T-helper 9 cell (primary cell): ENCODE results near the gene PLB1.

Experiments
- DNase-seq: peaks from one replicate; pipeline ENCODE4 v3.0.0-alpha.2; 2020
- total RNA-seq, 2 donors: gene quantifications; one replicate each; lab custom pipeline; 2026; lab: John Stamatoyannopoulos, UW

Gene PLB1, protein sequence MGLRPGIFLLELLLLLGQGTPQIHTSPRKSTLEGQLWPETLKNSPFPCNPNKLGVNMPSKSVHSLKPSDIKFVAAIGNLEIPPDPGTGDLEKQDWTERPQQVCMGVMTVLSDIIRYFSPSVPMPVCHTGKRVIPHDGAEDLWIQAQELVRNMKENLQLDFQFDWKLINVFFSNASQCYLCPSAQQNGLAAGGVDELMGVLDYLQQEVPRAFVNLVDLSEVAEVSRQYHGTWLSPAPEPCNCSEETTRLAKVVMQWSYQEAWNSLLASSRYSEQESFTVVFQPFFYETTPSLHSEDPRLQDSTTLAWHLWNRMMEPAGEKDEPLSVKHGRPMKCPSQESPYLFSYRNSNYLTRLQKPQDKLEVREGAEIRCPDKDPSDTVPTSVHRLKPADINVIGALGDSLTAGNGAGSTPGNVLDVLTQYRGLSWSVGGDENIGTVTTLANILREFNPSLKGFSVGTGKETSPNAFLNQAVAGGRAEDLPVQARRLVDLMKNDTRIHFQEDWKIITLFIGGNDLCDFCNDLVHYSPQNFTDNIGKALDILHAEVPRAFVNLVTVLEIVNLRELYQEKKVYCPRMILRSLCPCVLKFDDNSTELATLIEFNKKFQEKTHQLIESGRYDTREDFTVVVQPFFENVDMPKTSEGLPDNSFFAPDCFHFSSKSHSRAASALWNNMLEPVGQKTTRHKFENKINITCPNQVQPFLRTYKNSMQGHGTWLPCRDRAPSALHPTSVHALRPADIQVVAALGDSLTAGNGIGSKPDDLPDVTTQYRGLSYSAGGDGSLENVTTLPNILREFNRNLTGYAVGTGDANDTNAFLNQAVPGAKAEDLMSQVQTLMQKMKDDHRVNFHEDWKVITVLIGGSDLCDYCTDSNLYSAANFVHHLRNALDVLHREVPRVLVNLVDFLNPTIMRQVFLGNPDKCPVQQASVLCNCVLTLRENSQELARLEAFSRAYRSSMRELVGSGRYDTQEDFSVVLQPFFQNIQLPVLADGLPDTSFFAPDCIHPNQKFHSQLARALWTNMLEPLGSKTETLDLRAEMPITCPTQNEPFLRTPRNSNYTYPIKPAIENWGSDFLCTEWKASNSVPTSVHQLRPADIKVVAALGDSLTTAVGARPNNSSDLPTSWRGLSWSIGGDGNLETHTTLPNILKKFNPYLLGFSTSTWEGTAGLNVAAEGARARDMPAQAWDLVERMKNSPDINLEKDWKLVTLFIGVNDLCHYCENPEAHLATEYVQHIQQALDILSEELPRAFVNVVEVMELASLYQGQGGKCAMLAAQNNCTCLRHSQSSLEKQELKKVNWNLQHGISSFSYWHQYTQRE (N-terminal part only)
- 0.84 to 10.1 reads per million in 2 donors for total RNA-seq

DNA sequence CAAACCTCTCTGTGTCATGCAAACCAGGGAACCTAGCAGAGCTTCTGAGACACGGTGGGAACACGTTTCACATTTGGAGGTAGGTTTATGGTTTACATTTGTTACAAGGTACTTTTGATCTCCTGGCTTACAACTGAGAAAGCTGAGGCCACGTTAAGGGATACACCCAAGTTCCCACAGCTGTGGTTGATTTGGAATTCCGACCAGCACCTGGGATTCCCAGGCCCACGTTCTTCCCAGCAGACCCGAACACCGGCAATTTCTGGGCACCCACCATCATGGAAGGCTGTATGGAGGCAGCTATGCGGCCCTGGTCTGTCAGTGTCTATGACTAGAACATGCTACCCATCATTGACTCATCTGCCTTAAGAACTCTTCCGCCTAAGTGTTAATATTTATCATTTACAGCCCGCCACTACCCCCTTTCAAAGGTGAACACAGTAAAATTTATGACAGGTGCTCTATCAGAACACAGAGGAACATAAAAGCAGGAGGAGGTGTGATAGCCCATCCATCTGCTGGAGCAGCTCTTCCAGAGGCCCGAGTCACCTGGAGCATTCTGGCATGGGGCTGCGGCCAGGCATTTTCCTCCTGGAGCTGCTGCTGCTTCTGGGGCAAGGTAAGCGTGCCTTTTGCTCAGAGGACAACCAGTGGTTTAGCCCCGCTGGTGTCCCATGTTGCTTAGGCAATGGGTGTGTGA lies at the start of gene PLB1:
TSS of gene PLB1 (plus strand) at position 510 of the 700 bp plus-strand sequence. CDS start at position 565, 55 bp downstream.
- no peak for DNase-seq

DNA sequence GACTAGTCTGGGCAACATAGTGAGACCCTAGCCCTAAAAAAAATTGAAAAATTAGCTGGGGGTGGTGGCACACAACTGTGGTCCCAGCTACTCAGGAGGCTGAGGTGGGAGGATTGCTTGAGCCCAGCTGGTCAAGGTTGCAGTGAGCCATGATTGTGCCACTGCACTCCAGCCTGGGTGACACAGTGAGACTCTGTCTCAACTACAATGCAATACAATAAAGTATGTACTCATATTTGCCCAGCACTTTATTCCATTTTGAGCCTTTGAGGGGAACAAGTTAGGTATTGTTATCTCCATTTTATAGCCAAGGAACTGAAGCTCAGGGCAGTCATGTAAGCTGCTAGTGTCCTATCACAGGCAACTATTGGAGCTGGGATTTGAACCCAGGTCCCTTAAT lies 49.3 kb upstream of the PLB1 start:
- no peak for DNase-seq

DNA sequence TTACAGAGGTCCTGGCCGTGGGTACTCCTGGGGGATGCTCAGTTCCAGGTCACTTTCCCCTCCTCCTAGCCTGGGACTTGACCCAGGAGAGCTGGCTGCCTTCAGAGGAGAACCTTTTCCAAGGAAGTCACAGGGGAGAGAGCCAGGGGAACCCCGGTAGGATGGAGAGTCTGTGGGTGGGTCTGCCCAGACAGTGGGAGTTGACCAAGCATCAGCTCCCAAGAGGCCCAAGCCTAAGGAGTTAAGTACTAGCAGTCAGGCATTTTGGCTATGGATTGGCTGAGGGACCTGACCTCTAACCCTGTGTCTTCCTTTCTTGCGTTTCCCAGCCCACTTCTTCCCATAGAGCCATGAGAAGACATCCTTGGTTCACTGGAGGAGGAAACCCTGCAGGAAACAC lies 48.8 kb upstream of the PLB1 start:
- DNase-seq = no peak

DNA sequence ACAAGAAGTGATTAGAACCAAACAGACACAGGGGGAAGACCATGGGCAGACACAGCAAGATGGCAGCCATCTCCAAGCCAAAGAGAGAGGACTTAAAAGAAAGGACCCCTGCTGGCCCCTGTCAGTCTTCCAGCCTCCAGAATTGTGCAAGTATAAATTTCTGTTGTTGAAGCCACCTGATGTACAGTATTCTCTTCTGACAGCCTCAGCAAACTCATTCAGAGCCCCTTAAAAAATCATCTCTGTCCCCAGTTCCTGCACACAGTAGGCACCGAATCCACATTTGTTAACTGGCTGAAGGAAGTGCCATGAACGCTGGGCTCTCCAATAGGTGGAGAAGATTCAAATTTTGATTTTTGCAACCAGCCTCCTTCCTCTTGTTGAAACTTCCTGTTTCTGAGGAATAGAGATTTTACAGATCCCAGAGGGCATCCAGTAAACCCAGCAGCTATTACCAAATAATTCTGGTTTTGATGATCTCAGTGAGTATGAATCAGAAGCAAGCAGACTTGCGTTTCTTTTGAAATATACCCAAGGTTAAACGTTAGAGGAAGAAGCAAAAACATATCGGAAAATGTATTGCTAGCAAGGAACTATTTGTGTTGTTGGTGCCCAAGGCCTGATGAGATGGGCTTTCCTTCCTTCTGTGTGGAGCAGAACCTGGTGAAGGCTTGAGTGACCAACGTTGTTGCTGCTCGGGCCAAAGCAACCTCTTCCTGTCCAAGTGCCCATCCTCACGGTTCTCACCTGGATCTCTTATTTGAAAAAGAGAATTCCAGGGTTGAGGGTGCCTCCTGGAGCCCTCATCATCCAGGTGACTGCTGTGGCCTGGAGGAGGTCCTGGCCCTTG lies 47.7 kb upstream of the PLB1 start:
- no peak for DNase-seq

DNA sequence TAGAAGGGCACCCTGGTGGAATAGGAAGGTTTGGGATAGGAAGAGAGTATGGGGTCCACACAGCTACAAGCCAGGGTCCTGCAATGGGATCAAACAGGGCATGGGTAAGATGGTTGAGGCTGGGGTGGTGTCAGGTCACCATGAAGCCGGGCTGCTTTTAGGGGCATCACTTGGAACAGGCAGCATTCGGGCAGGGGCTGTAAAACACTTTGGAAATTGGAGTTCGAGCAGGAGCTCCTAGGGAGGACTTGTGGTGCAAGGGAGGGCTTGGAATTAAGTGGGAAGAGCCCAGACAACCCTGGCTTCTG lies 47.1 kb upstream of the PLB1 start:
- no peak for DNase-seq

DNA sequence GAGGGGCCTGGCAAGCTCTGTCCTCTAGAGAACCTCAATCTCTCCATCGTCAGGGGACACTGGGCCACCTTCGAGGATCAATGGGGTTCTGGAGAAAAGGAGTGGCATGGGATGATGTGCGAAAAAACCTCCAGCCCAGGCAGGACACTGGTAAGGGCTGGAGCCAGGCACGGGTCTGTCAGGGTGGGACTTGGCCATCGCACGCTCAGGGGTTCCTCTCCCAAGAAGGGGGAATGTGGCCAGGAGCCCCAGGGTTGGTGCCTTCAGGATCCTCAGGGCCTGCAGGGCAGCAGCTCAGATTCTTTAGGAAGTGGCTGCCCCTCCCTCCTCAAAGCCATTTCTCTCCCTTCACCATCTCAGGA lies 46.8 kb upstream of the PLB1 start:
- DNase-seq = no peak

DNA sequence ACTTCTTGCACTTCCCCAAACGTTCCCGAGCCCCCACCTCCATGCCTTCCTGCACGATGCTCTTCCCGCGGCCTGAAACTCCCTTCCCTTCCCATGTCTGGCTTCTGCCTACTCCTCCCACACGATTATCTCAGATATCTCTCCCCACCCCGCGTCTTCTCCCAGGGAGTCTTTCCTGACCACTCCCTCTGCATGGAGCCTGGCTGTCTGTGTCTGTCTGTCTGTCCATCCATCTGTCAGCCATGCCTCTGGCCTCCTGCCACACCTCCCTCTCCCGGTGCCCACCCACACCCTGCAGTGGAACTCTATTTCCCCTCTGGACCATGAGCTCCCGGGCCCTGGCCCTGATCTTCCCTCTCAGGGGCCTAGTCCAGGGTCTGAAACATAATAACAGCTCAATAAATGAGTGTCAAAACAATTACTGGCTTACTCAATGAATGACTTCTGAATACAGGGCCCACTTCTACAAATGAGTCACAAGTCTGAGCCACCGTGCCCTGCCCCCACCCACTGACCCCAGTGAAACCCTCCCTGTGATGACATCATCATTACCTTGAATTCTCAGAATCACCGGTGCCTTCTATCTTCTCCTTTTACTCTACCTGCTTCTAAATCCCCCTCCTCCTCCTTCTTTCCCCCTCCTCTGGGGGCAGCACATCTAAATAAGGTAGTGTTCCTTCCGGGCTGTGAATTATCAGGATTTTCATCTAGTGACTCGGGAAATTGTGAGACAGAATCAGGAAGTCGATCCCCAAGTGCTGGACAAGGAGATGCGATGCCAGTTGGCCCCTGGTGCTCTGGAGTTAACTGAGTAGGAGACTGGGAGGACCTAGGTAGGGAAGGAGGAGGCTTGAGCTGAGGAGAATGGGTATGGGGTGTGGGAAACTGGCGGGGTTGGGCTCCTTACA lies 46.1 kb upstream of the PLB1 start:
- DNase-seq = no peak

DNA sequence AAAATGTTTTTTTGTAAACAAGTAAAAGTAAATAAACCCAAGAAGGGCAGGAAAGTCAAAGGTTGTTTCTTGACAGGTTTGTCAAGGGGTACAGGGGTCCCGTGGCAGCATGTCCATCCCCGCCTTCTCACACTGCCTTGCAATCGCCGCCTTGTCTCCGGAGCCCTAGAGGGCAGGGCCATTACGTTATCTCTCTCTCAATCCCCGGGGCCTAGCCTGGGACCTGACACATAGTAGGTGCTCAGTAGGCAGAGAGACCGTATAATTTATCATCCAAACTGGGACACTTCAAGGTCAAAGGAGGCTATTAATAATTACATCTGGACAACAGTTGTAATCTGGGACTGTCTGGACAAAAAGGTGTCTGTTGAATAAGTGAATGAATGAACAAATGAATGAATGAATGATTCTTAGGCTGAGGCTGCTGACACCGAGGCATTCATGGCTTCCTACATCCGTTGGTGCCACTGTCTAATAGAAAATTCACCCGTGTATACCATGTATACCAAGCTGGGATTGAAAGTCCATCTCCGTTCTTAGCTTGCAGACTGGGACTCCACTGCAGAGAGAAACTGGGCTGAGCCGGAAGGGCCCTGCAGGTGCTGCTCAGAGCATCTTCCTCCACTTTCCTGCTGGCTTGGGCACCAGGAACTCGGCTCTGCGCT lies 44.8 kb upstream of the PLB1 start:
- no peak for DNase-seq

GRCh38 chr2:28451793-28452533 lies 43.9 kb upstream of the PLB1 start:
- no peak for DNase-seq

DNA sequence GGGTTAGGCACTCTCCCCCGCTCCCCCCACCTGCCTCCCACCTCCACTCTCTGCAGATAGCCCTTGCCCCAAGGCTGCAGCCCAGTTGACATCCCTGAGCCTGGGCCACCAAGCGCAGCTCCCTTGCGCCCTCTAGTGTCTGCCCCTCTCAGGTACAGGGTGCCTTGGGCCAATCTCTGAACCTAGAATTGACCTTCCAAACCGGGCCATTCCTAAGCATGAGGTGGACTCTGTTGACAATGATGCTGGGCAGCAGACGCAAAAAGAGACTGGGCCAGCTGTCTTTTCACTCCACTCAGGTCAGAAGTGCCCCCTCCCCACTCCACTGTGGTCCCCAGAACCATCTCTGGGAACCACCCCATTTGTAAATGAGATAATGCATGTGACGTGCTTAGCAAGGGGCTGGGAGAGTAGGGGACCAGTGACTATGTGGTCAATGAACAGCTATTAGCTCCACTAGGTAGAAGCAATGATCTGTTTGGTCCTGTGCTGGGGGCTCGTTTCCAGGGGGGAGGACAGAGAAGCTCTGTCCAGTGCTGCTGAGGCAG lies 43.3 kb upstream of the PLB1 start:
- DNase-seq = peak; percentile 83

DNA sequence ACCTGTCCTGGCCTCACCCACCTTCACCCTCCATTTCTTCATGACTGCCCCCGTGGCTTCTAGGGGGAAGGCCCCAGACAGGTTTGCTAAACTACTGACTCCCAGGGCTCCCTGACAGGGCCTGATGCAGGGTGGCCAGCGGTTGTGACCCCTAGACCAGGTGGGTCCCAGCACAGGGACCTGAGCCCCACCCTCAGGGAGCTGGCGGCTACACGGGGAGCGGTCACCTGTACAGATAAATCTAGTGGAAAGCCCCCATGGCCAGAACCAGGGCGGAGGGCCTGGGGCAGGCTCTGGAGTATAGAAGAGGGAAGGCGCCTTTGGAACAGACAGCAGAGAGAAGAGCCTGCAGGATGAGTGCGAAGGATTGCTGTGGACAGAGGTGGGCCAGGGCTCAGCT lies 42.5 kb upstream of the PLB1 start:
- no peak for DNase-seq

GRCh38 chr2:28454016-28454930 lies 41.6 kb upstream of the PLB1 start:
- no peak for DNase-seq

- DNase-seq = no peak
These were observed 38.6 kb upstream of the PLB1 start for GRCh38 chr2:28457237-28457636.

GRCh38 chr2:28461056-28461455 lies 34.8 kb upstream of the PLB1 start:
- no peak for DNase-seq

GRCh38 chr2:28462122-28462521 lies 33.7 kb upstream of the PLB1 start:
- DNase-seq = no peak

DNA sequence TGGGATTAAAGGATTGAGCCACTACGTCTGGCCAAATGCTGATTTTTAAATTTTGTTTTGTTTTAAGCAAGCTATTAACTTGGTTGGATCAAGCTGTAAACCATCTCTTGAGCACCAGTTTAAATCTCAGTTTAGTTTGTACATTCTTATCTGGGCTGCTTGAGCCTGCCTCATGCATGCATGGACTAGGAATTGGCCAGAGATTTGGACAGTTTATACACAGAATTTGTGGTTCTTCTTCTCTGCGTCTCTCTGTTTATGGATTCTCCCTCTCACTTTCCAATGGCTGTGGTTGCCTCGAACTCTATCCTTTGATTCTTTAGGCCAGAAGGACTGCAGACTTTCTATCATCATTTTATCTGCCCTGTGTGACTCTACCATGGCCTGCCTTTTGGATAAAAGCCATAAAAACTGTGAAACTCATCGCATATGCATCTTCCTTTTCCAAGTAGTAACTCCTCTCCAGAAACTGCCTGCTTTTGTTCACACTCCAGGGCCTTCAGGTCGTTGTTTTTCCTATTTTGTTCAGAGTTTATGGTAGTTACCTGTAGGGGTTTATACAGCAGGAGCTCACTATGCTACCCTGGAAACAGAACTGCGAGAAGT lies 32.5 kb upstream of the PLB1 start:
- DNase-seq = no peak

- DNase-seq = no peak
These were observed 32.0 kb upstream of the PLB1 start for GRCh38 chr2:28463893-28464292.
